GM23248 (cell line): ENCODE measurements around the gene ZNF827. TPM values are rescaled to one million over a fixed set of nuclear protein-coding genes. Genes with fewer than 3 reads are reported as not detected.

ENCODE experiments used
- DNase-seq: peaks from one replicate; pipeline ENCODE4 v3.0.0-alpha.2; 2015
- H2AFZ ChIP-seq: fragments of 200-600 bp; sonication (generic); 2 replicates; pipeline ENCODE4 v1.6.1; 2016; ENCODE audit warnings: antibody characterized with exemption
- H3F3A ChIP-seq: fragments of 200-600 bp; sonication (generic); 2 replicates; pipeline ENCODE4 v1.6.1; 2016; ENCODE audit warnings: mild to moderate bottlenecking, antibody characterized with exemption, mixed run types; ENCODE audit not compliant: insufficient read depth
- H3K27ac ChIP-seq: fragments of 200-600 bp; sonication (generic); 2 replicates; pipeline ENCODE4 v1.5.1; 2016; ENCODE audit warnings: mild to moderate bottlenecking
- H3K27me3 ChIP-seq: fragments of 200-600 bp; sonication (generic); replicated peaks from 2 replicates; pipeline ENCODE4 v1.6.1; 2016; ENCODE audit warnings: mild to moderate bottlenecking; ENCODE audit not compliant: insufficient read depth
- H3K36me3 ChIP-seq: fragments of 200-600 bp; sonication (generic); 2 replicates; pipeline ENCODE4 v1.6.1; 2016; ENCODE audit warnings: low read depth, mild to moderate bottlenecking
- H3K4me1 ChIP-seq: fragments of 200-600 bp; sonication (generic); 2 replicates; pipeline ENCODE4 v1.6.1; 2016; ENCODE audit warnings: mild to moderate bottlenecking; ENCODE audit not compliant: insufficient read depth
- H3K4me2 ChIP-seq: fragments of 200-600 bp; sonication (generic); one replicate; pipeline ENCODE4 v1.6.1; 2016; ENCODE audit warnings: mild to moderate bottlenecking; ENCODE audit not compliant: unreplicated experiment
- H3K4me3 ChIP-seq: fragments of 200-600 bp; sonication (generic); 2 replicates; pipeline ENCODE4 v1.5.1; 2016; ENCODE audit warnings: mild to moderate bottlenecking
- H3K79me2 ChIP-seq: fragments of 200-600 bp; sonication (generic); 2 replicates; pipeline ENCODE4 v1.6.1; 2016; ENCODE audit warnings: mild to moderate bottlenecking; ENCODE audit not compliant: insufficient read depth
- H3K9ac ChIP-seq: fragments of 200-600 bp; sonication (generic); 2 replicates; pipeline ENCODE4 v1.6.1; 2016; ENCODE audit warnings: mild to moderate bottlenecking
- H3K9me2 ChIP-seq: fragments of 200-600 bp; sonication (generic); 2 replicates; pipeline ENCODE4 v1.6.1; 2016; ENCODE audit warnings: mixed run types, mild to moderate bottlenecking, moderate library complexity; ENCODE audit not compliant: insufficient read depth
- H3K9me3 ChIP-seq: fragments of 200-600 bp; sonication (generic); one replicate; pipeline ENCODE4 v1.6.1; 2017; ENCODE audit warnings: low read depth
- H4K20me1 ChIP-seq: fragments of 200-600 bp; sonication (generic); 2 replicates; pipeline ENCODE4 v1.6.0; 2016; ENCODE audit not compliant: insufficient read depth
- EZH2 ChIP-seq: fragments of 200-600 bp; sonication (generic); IDR thresholded peaks from 2 replicates; pipeline ENCODE4 v1.6.1; 2018; ENCODE audit warnings: antibody characterized with exemption, mild to moderate bottlenecking; ENCODE audit not compliant: insufficient read depth, poor library complexity, severe bottlenecking
- EZH2phosphoT487 ChIP-seq: fragments of 200-600 bp; sonication (generic); IDR thresholded peaks from 2 replicates; pipeline ENCODE4 v1.6.1; 2018; ENCODE audit warnings: antibody characterized with exemption, moderate library complexity, mild to moderate bottlenecking, low read depth; ENCODE audit not compliant: insufficient read depth
- WGBS, 2 experiments: methylation state at CpG; one replicate each; pipeline ENCODE4 v1.1.6; 2015 to 2017; ENCODE audit warnings: low lambda C conversion rate in 2 of 2, low coverage in 1 of 2; ENCODE audit errors: missing lambda C conversion rate in 2 of 2; 5-methylcytosine and 5-hydroxymethylcytosine counted together
- in situ Hi-C: fragments of 300-500 bp; cut with MboI; formaldehyde crosslinking; loops from 2 replicates; pipeline ENCODE4 v1.15.0; 2020
- polyA plus RNA-seq: library from polyadenylated mRNA; unstranded; fragments of >200 nt; fragmentation: Nextera tagmentation; extraction: Ambion mirVana; gene quantifications from 2 replicates; pipeline ENCODE4 v1.2.1, GENCODE V29; 2016
- total RNA-seq: library from RNA; depleted of rRNA; stranded (reverse); fragments of >200 nt; shearing (Covaris generic); gene quantifications from 2 replicates; pipeline ENCODE4 v1.2.3, GENCODE V29; 2014

The ZNF827 gene
- total and polyA plus RNA-seq, 2 experiments from 2014 or later = 5.0 to 10.1 TPM

DNA sequence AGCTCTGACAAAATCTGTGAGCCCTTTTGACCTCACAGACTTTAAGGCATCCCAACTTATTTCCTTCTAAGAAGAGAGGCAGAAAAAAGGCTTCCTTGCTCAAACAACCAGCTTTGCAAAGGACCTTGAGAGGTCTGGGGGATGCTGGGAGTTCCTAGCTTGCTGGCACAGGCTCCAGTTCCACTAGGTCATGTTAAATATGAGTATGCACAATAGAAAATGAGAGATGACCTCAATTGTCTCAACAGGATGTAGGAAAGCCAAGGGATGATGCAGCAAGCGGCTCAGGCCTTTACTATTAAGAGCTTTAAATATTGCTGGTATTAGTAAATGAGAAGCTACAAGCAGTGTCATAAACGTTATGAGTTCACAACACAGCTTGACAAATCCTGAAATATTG is 13.3 kb upstream of the ZNF827 start:
- H3K4me1 ChIP-seq = peaks cover 15% of the 10 kb centered on the region
- H3K4me3 ChIP-seq = no peak overlapping the region
- peak; percentile 31 for DNase-seq
- H3K9me3 ChIP-seq = no peaks in the 10 kb centered on the region
- H3K27ac ChIP-seq = no peak overlapping the region
- no peaks in the 10 kb centered on the region for H3K79me2 ChIP-seq
- TF ChIP-seq EZH2phosphoT487 (no peak), EZH2 (no peak)
- no peaks in the 10 kb centered on the region for H3K36me3 ChIP-seq
- WGBS, 2 experiments = 59 to 69% methylated on average over 2 of the region's 2 CpGs
- in situ Hi-C loops = no loop called here
- H2AFZ ChIP-seq = no peak overlapping the region
- no peaks in the 10 kb centered on the region for H4K20me1 ChIP-seq
- H3K9ac ChIP-seq = no peak overlapping the region
- no peaks in the 10 kb centered on the region for H3K9me2 ChIP-seq
- H3K4me2 ChIP-seq = no peak overlapping the region
- peaks cover 22% of the 10 kb centered on the region; the same call in 1 of the 2 replicates for H3F3A ChIP-seq
- no peaks in the 10 kb centered on the region for H3K27me3 ChIP-seq

- H3K9ac ChIP-seq = no peak overlapping the region
- no peaks in the 10 kb centered on the region for H3K4me1 ChIP-seq
- in situ Hi-C loops = no loop called here
- no peaks in the 10 kb centered on the region for H3F3A ChIP-seq
- DNase-seq = no peak
- 81 to 94% methylated on average over 2 of the region's 2 CpGs for WGBS, 2 experiments
- H3K9me3 ChIP-seq = no peaks in the 10 kb centered on the region
- H3K27ac ChIP-seq = no peak overlapping the region
- no peaks in the 10 kb centered on the region for H3K27me3 ChIP-seq
- no peak overlapping the region for H3K4me2 ChIP-seq
- no peaks in the 10 kb centered on the region for H4K20me1 ChIP-seq
- TF ChIP-seq EZH2 (no peak), EZH2phosphoT487 (no peak)
- no peaks in the 10 kb centered on the region for H3K36me3 ChIP-seq
- no peaks in the 10 kb centered on the region for H3K79me2 ChIP-seq
- H3K4me3 ChIP-seq = no peak overlapping the region
- no peak overlapping the region for H2AFZ ChIP-seq
- no peaks in the 10 kb centered on the region for H3K9me2 ChIP-seq
Observed at GRCh38 chr4:145945431-145946155, 7.0 kb upstream of the ZNF827 start.

GRCh38 chr4:145944886-145945285 is 6.3 kb upstream of the ZNF827 start:
- peaks cover 4% of the 10 kb centered on the region for H3F3A ChIP-seq
- no peak overlapping the region for H3K4me3 ChIP-seq
- H3K9me2 ChIP-seq = no peaks in the 10 kb centered on the region
- H3K27ac ChIP-seq = no peak overlapping the region
- TF ChIP-seq EZH2 (no peak), EZH2phosphoT487 (no peak)
- no peak overlapping the region for H2AFZ ChIP-seq
- no peaks in the 10 kb centered on the region for H3K79me2 ChIP-seq
- DNase-seq = peak; percentile 40
- H3K9me3 ChIP-seq = no peaks in the 10 kb centered on the region
- in situ Hi-C loops = no loop called here
- 67 to 68% methylated on average over 2 of the region's 2 CpGs for WGBS, 2 experiments
- no peaks in the 10 kb centered on the region for H3K27me3 ChIP-seq
- no peak overlapping the region for H3K4me2 ChIP-seq
- H3K36me3 ChIP-seq = no peaks in the 10 kb centered on the region
- H4K20me1 ChIP-seq = no peaks in the 10 kb centered on the region
- no peak overlapping the region for H3K9ac ChIP-seq
- H3K4me1 ChIP-seq = peaks cover 2% of the 10 kb centered on the region; the same call in 1 of the 2 replicates

DNA sequence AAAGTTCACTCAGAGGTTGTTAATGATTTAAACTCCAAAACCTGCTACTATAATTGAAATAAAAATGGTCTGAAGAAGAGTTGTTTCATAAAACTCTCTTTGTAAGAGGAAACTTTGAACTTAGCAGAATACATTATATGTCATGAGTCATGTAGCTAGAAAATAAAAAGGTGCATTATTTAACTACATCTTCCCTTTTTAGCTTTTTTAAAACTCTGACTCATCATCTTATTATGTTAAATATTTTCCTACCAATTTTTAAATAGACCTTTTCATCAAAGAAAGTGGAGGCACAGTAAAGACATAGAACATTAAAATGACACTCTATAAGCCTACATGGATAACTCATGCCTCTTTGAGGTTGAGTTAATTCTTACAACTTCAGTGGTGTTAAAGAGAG is 1.2 kb upstream of the ZNF827 start:
- H3K9me3 ChIP-seq = no peaks in the 10 kb centered on the region
- no peaks in the 10 kb centered on the region for H3K36me3 ChIP-seq
- H3K4me3 ChIP-seq = peak overlapping the region; percentile 97
- TF ChIP-seq EZH2 = no peak
- TF ChIP-seq EZH2phosphoT487 = no peak
- peak overlapping the region; percentile 85 for H2AFZ ChIP-seq
- peaks cover 24% of the 10 kb centered on the region for H3K79me2 ChIP-seq
- H3K9me2 ChIP-seq = no peaks in the 10 kb centered on the region
- peak; percentile 65 for DNase-seq
- H3F3A ChIP-seq = peaks cover 23% of the 10 kb centered on the region
- H3K9ac ChIP-seq = peak overlapping the region; percentile 99; the same call in 1 of the 2 replicates
- no peaks in the 10 kb centered on the region for H4K20me1 ChIP-seq
- in situ Hi-C loops = no loop called here
- no peaks in the 10 kb centered on the region for H3K27me3 ChIP-seq
- peak overlapping the region; percentile 60 for H3K27ac ChIP-seq
- peak overlapping the region; percentile 79 for H3K4me2 ChIP-seq
- peaks cover 18% of the 10 kb centered on the region for H3K4me1 ChIP-seq

DNA sequence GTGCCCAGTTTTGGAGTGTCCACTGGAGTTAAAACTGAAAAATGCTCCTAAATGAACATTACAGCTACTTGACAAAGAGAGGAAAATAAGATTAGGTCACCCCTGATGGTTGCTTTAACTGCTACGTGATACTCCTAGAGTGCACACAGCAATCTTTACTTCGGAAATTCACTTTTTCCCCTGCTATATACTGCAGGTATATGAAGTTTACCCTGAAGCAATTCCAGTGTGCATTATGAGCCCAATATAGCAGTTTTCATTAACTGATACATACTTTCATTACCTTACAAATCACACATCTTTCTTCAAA is 773 bp upstream of the ZNF827 start:
- Histone ChIP-seq H3F3A (peaks cover 24% of the 10 kb centered on the region), H3K4me1 (peaks cover 23% of the 10 kb centered on the region), H3K27ac (peak overlapping the region; percentile 60), H3K4me3 (peak overlapping the region; percentile 97), H3K79me2 (peaks cover 28% of the 10 kb centered on the region), H3K9me2 (no peaks in the 10 kb centered on the region), H3K4me2 (peak overlapping the region; percentile 79), H4K20me1 (no peaks in the 10 kb centered on the region), H3K27me3 (no peaks in the 10 kb centered on the region), H3K9ac (peak overlapping the region; percentile 99), H2AFZ (peak overlapping the region; percentile 85), H3K36me3 (no peaks in the 10 kb centered on the region), H3K9me3 (no peaks in the 10 kb centered on the region)
- peak; percentile 48 for DNase-seq
- no peak for TF ChIP-seq EZH2phosphoT487
- no peak for TF ChIP-seq EZH2
- 20 to 39% methylated on average over 2 of the region's 2 CpGs for WGBS, 2 experiments
- in situ Hi-C loops = no loop called here
